Right ventricle myocardium inferior (tissue), 1 donor: Measurements from ENCODE around the gene VSTM1. TPM values are rescaled to one million over a fixed set of nuclear protein-coding genes. Genes with fewer than 3 reads are reported as not detected.
"Not testable (repeated sequence)": the region's sequence is repeated elsewhere in the genome, so short reads cannot be mapped to it uniquely, and the experiment has no call there.

ENCODE experiments used
- ATAC-seq: fragments of 200-7000 bp; cut with Tn5 transposase; one replicate; pipeline ENCODE4 v1.9.1; 2020; ENCODE audit warnings: mild to moderate bottlenecking, moderate library complexity
- DNase-seq: peaks from one replicate; pipeline ENCODE4 v3.0.0; 2021; ENCODE audit errors: missing footprints
- intact Hi-C: fragments of 100-400 bp; cut with DNase I; formaldehyde crosslinking; loops from one replicate; pipeline ENCODE4 v1.11.0; 2022
- long read RNA-seq: library from polyadenylated mRNA; unstranded; transcript quantifications from one replicate; pipeline ENCODE4 v2.0.0, GENCODE V29; 2021
- total RNA-seq: library from RNA; stranded (reverse); fragmentation: NEBNext Ultra II Directional; extraction: Animal tissue kit (Norgen Biotek cat#: 25700); gene quantifications from one replicate; pipeline ENCODE4 v1.2.1, GENCODE V29; 2021
- donor health status: DM: no; HTN: yes; CAD: no; lungs with severe emphysema.

Gene VSTM1, protein sequence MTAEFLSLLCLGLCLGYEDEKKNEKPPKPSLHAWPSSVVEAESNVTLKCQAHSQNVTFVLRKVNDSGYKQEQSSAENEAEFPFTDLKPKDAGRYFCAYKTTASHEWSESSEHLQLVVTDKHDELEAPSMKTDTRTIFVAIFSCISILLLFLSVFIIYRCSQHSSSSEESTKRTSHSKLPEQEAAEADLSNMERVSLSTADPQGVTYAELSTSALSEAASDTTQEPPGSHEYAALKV
- total RNA-seq = not detected
- long read RNA-seq = 0 reads

DNA sequence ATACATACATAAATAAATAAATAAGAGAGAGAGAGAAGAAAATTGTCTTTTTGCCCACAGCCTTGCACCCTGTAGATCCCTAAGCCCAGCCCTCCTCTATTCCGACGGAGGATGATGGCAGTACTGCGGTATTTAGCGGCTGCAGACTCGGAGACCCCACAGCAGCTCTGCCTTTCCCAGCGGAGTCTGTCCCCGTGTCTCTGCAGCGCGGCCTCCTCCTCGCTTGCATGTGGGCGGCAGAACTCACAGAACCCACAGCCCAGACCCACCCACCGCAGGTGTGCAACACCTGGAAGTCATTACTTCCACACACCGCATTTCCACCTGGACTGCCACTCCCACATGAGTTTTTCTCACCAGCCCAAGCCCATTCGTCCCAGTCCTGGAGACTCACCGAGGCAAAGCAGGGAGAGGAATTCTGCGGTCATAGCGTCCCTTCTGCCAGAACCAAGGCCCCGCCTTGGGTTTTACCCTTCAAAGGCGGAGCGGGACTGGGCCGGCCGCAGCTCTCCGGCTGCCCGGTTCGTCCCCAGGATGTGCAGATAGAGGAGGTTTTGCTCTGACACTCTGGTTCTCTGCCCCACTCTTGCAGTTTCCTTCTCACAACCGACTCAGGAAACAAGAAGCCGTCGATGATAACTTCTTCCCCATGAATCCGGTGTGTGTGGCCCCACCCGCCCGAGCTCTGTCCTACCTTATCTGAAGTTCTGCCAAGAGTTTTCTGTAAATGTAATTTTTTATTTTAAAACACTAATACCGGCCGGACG lies at the start of gene VSTM1:
Gene VSTM1, minus strand, starts transcription at position 548 of the 767 bp plus-strand sequence. Its CDS starts 120 bp downstream, at position 428.
- intact Hi-C loops = no loop called here
- no peak for DNase-seq
- ATAC-seq = no peak

GRCh38 chr19:54109651-54110050 lies 46.0 kb upstream of the VSTM1 start:
- DNase-seq = no peak
- no peak for ATAC-seq
- intact Hi-C loops = loop anchor here (10.0 kb wide), 1 partner anchor 235 kb away; no protein-coding TSS in a partner anchor

GRCh38 chr19:54108496-54108895 lies 44.8 kb upstream of the VSTM1 start:
- ATAC-seq = no peak
- intact Hi-C loops = loop anchor here (10.0 kb wide), 1 partner anchor 234 kb away; no protein-coding TSS in a partner anchor
- DNase-seq = no peak

GRCh38 chr19:54107876-54108490 lies 44.3 kb upstream of the VSTM1 start:
- ATAC-seq (no peak), DNase-seq (no peak)
- intact Hi-C loops = loop anchor here (10.0 kb wide), 1 partner anchor 233 kb away; no protein-coding TSS in a partner anchor

DNA sequence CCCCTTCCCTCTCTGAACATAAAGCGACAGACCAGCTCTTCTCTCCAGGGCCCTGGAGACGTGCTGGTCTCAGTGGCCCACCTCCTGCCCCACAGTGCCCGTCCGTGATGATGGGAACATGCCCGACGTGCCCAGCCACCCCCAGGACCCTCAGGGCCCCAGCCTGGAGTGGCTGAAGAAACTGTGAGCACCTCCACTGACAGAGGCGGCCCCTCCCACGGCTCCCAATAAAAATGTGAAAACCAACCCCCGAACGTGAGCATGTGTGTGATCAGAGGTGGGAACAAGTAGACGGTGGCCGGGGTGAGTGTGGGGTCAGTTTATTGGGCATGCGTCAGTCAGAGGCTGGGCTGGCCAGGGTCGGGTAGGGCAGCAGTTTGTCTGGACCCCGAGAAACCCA lies 43.0 kb upstream of the VSTM1 start:
- DNase-seq = no peak
- no peak for ATAC-seq
- intact Hi-C loops = loop anchor here (10.0 kb wide), 1 partner anchor 232 kb away; no protein-coding TSS in a partner anchor

DNA sequence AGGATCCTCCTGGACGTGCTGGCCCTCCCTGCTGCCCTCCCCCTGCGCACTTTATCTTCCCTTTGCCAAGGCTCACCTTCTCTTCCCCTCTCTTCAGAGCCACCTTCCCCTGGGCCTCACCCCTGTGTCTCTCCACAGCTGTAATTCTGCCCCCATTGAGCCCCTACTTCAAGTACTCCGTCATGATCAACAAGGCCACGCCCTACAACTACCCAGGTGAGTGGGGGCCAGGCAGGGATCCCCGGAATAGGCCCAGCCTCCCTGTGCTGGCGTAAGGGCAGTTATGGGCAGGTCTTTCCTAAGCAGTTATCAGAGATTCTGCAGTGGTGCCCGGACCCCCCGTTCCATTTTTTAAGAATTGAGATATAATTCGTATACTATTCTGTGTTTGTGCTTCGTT lies 42.1 kb upstream of the VSTM1 start:
- intact Hi-C loops = loop anchor here (10.0 kb wide), 1 partner anchor 231 kb away; no protein-coding TSS in a partner anchor
- DNase-seq = no peak
- no peak for ATAC-seq

DNA sequence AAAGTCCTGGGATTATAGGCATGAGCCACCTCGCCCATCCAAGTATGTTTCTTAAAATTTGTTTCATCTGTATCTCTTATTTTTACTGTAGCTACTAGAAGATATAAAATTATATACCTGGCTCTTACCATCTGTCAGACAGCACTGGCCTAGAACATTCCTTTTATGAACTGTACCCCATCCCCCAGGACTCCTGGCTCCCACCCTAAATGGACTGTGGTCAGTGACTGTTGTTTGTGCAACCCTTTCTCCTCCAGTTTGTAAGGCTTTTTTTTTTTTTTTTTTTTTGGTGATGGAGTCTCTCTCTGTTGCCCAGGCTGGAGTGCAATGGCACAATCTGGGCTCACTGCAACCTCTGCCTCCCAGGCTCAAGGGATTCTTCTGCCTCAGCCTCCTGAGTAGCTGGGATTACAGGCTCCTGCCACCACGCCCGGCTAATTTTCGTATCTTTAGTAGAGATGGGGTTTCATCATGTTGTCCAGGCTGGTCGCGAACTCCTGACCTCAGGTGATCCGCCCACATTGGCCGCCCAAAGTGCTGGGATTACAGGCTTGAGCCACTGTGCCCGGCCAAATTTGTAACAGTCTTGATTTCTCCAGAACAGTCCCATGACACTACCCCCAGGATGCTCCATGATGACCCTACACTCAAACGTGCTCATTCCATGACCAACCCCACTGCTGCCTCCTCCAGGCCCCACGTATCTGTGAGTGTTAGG lies 41.5 kb upstream of the VSTM1 start:
- ATAC-seq = no peak
- intact Hi-C loops = loop anchor here (10.0 kb wide), 1 partner anchor 230 kb away; no protein-coding TSS in a partner anchor
- no peak for DNase-seq

DNA sequence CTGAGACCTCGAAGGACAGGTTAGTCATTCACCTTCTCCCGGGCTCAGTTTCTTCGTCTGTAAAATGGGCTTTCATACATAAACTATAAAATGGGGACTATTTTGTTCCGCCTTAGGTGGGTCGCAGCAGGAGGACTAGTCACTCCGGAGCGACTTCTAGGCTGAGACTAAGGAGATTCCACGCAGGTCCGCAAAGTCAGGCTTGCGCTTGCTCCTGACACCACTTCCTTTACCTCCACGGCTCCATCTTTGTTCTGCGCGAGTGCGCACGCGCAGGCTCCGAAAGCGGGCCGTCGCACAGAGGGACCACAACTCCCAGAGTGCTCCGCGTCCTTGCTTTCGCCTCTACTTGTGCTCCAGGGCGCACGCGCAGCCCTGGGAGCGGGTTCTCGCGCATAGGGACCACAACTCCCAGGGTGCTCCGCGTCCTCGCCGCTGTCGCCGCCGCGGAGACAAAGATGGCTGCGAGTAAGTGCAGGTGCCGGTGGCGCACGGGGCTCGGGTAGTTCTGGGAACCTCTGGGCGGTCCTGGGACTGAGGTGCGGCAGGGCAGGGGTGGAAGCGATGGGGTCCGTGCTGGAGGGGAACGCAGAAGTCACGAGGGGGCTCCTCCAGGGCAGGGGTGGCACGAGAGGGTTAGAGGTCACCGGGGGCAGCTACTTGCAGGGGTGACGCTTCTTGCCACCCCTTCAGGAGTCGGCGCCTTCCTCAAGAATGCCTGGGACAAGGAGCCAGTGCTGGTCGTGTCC lies 38.9 kb upstream of the VSTM1 start, which contains the start of gene NDUFA3:
Gene NDUFA3, plus strand, starts transcription at position 435 of the 749 bp plus-strand sequence. Its CDS starts 24 bp downstream, at position 459.
- DNase-seq (peak; percentile 99), ATAC-seq (peak; percentile 100)
- intact Hi-C loops = loop anchor here (1.0 to 10.0 kb wide), 2 partner anchors 13 to 228 kb away; partner anchors contain the start of genes PRPF31 and TFPT

DNA sequence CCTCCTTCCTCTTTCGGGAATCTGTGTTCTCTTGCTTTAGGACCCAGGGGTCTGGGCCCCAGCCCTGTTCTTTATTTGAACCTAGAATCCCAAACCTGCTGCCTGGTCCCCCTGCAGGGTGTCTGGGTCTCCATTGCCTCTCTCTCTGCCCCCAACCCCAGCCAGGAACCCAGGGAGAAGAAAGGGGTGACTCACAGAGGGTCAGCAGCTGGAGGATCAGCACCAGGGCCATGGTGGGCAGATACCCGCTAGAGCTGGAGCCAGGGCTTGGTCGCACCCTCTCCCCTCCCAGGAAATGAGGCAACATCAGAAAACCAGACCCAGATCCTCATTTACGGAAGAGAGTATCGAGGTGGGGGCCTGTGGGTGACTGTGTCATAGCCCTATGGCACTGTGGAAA lies 36.9 kb upstream of the VSTM1 start, which contains the start of gene OSCAR:
Gene OSCAR, minus strand, starts transcription at position 243 of the 400 bp plus-strand sequence. Its CDS starts 11 bp downstream, at position 232.
- ATAC-seq (no peak), DNase-seq (no peak)
- intact Hi-C loops = loop anchor here (10.0 kb wide), 1 partner anchor 226 kb away; no protein-coding TSS in a partner anchor

DNA sequence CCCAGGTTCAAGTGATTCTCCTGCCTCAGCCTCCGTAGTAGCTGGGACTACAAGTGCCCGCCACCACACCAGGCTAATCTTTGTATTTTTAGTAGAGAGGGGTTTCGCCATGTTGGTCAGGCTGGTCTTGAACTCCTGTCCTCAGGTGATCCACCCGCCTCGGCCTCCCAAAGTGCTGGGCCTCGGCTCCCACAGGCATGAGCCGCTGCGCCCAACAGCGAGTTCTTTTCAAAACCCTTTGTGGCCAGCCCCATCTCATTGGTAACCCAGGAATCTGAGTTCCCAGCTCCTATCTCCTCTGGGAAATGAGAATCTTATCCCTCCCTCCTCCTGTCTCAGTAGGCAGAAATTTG lies 36.2 kb upstream of the VSTM1 start:
- ATAC-seq, DNase-seq: not testable (repeated sequence)
- intact Hi-C loops = loop anchor here (10.0 kb wide), 1 partner anchor 225 kb away; no protein-coding TSS in a partner anchor

- intact Hi-C loops = no loop called here
- ATAC-seq = no peak
- DNase-seq = no peak
Measured at GRCh38 chr19:54099190-54099902, 35.6 kb upstream of the VSTM1 start.

GRCh38 chr19:54096617-54097106 lies 33.0 kb upstream of the VSTM1 start:
- intact Hi-C loops = no loop called here
- peak; percentile 56 for ATAC-seq
- no peak for DNase-seq

DNA sequence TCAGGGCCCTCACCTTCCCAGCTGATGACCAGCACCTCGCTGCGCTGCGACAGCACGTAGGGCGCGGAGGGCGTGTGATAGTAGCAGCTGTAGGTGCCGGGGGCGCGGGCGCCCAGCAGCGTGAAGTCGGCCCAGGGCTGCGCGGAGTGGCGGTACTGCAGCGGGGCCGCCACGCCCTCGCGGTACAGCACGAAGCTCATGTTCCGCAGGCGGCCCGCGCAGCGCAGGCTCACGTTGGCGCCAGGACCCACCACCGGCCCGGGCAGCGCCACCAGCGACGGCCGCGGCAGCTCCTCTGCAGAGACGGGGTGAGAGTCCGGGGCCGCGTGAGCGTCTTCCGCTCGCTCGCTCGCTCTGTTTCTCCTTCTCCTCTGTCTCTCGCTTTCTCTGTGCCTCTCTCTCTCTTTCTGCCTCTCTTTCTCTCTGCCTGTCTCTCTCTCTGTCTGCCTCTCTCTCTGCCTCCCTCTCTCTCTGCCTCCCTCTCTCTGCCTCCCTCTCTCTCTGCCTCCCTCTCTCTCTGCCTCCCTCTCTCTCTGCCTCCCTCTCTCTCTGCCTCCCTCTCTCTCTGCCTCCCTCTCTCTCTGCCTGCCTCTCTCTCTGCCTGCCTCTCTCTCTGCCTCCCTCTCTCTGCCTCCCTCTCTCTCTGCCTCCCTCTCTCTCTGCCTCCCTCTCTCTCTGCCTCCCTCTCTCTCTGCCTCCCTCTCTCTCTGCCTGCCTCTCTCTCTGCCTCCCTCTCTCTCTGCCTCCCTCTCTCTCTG lies 32.3 kb upstream of the VSTM1 start:
- DNase-seq (peak; percentile 88), ATAC-seq (peak; percentile 83)
- intact Hi-C loops = not testable (repeated sequence)

- intact Hi-C loops = no loop called here
- ATAC-seq = no peak
- DNase-seq = no peak
Measured at GRCh38 chr19:54095136-54095858, 31.6 kb upstream of the VSTM1 start.

- intact Hi-C loops = no loop called here
- DNase-seq (no peak), ATAC-seq (no peak)
Measured at GRCh38 chr19:54094426-54095000, 30.8 kb upstream of the VSTM1 start.
